ENCODE results near the gene LAYN.

DNA sequence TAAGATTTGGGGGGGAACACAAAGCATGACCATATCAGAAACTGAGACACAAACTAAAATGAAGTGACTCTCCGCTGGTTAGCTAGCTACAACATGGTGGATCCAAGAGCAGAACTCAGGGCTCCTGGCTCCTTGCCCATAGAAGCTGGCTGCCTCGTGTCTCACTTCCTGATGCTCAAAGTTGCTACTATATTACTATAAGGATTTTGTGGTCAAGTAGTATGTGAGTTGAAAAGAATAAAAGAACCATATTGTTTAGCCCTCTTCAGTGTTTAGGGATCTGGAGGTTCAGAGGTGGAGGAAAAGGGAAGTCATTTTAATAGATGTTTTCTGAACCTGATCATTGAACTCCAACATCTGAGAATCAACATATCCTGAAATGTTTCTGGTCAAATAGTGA lies 44.9 kb downstream of the LAYN start:
- TF ChIP-seq CTCF (IDR thresholded peaks at IDR 0.05), result no peak
- no peak for TF ChIP-seq POLR2A (IDR thresholded peaks at IDR 0.05)
